Esophagus muscularis mucosa (tissue), 4 donors: ENCODE results near the gene CYP46A1. TPM values are rescaled to one million over a fixed set of nuclear protein-coding genes. Genes with fewer than 3 reads are reported as not detected.

Source experiments
- DNase-seq: peaks from one replicate; pipeline ENCODE4 v3.0.0-alpha.2; 2017; ENCODE audit errors: extremely low spot score
- H3K27ac ChIP-seq, 4 donors: fragments of 200-600 bp; sonication (generic); replicated peaks in 1 of 4; 1 replicate in 3 of 4; 2 replicates in 1 of 4; pipeline ENCODE4 v1.5.1; 2016 to 2019; ENCODE audit warnings: mild to moderate bottlenecking in 1 of 4
- H3K27me3 ChIP-seq, 4 donors: fragments of 200-600 bp; sonication (generic); one replicate each; pipeline versions ENCODE4 v1.5.1 to v1.6.0; 2016 to 2019
- H3K36me3 ChIP-seq, 4 donors: fragments of 200-600 bp; sonication (generic); one replicate each; pipeline ENCODE4 v1.5.1; 2016 to 2019
- H3K4me1 ChIP-seq, 4 donors: fragments of 200-600 bp; sonication (generic); one replicate each; pipeline ENCODE4 v1.5.1; 2016 to 2019
- H3K4me3 ChIP-seq, 4 donors: fragments of 200-600 bp; sonication (generic); 1 replicate in 2 of 4; 2 replicates in 2 of 4; pipeline ENCODE4 v1.5.1; 2016 to 2019; ENCODE audit warnings: mild to moderate bottlenecking in 4 of 4, moderate library complexity in 1 of 4
- H3K9me3 ChIP-seq, 4 donors: fragments of 200-600 bp; sonication (generic); 1 replicate in 3 of 4; 2 replicates in 1 of 4; pipeline ENCODE4 v1.5.1; 2016 to 2019
- CTCF ChIP-seq, 3 experiments: fragments of 200-600 bp in 2 of 3; fragments of 450-650 bp in 1 of 3; sonication (generic) in 2 of 3; IDR thresholded peaks; one replicate each; pipeline ENCODE4 v1.5.1; 2017 to 2019; ENCODE audit warnings: antibody characterized with exemption in 3 of 3, mild to moderate bottlenecking in 2 of 3, moderate library complexity in 1 of 3
- EP300 ChIP-seq: sonication (generic); formaldehyde crosslinking; IDR thresholded peaks from one replicate; pipeline ENCODE4 v1.6.1; 2017; ENCODE audit warnings: antibody characterized with exemption
- POLR2A ChIP-seq: fragments of 450-650 bp; IDR thresholded peaks from one replicate; pipeline ENCODE4 v1.6.1; 2017; ENCODE audit warnings: antibody characterized with exemption, moderate library complexity, mild to moderate bottlenecking, low read depth
- POLR2AphosphoS5 ChIP-seq, 2 donors: sonication (generic); formaldehyde crosslinking; IDR thresholded peaks; one replicate each; pipeline ENCODE4 v1.6.1; 2017; ENCODE audit warnings: antibody characterized with exemption in 2 of 2
- WGBS: methylation state at CpG from one replicate; pipeline ENCODE4 v1.1.5; 2018; 5-methylcytosine and 5-hydroxymethylcytosine counted together
- intact Hi-C: fragments of 100-400 bp; cut with DNase I; formaldehyde crosslinking; loops from one replicate; pipeline ENCODE4 v1.15.1; 2023
- total RNA-seq, 4 donors: library from RNA; depleted of rRNA; stranded (reverse); fragments of >200 nt; gene quantifications; one replicate each; pipeline versions ENCODE4 v1.1.0 to v1.2.1, GENCODE V29; 2016

CYP46A1 gene
- total RNA-seq, 4 donors from 2014 or later, result 1.2 to 2.5 (median 1.9) TPM

- TF ChIP-seq EP300 (no peak), CTCF (IDR thresholded peaks at IDR 0.05) (no peak), POLR2AphosphoS5 (IDR thresholded peaks at IDR 0.05) (no peak), POLR2A (no peak)
- Histone ChIP-seq H3K27me3 (peaks cover 0 to 11% (median 0%) of the 10 kb centered on the region in 4 donors), H3K36me3 (no peaks in the 10 kb centered on the region), H3K27ac (no peak overlapping the region), H3K9me3 (no peaks in the 10 kb centered on the region), H3K4me1 (peaks cover 13 to 24% (median 17%) of the 10 kb centered on the region in 4 donors), H3K4me3 (no peak overlapping the region)
- 63% methylated on average over 11 of the region's 11 CpGs for WGBS
- DNase-seq, result no peak
- intact Hi-C loops, result no loop called here
Observed at GRCh38 chr14:99685151-99685591, 1.1 kb downstream of the CYP46A1 start.

GRCh38 chr14:99685596-99685995 lies 1.5 kb downstream of the CYP46A1 start:
- H3K27me3 ChIP-seq, result peaks cover 0 to 11% (median 0%) of the 10 kb centered on the region in 4 donors

GRCh38 chr14:99686557-99687283 lies 2.6 kb downstream of the CYP46A1 start:
- Histone ChIP-seq H3K27ac (no peak overlapping the region), H3K27me3 (peaks cover 0 to under 1% (median 0%) of the 10 kb centered on the region in 4 donors), H3K4me3 (no peak overlapping the region), H3K36me3 (no peaks in the 10 kb centered on the region), H3K9me3 (no peaks in the 10 kb centered on the region), H3K4me1 (peaks cover 13 to 24% (median 17%) of the 10 kb centered on the region in 4 donors)
- TF ChIP-seq EP300 (no peak), POLR2A (no peak), CTCF (IDR thresholded peaks at IDR 0.05) (no peak), POLR2AphosphoS5 (IDR thresholded peaks at IDR 0.05) (no peak)
- no peak for DNase-seq
- 82% methylated on average over 8 of the region's 8 CpGs for WGBS
- intact Hi-C loops, result no loop called here

More at GRCh38 chr14:99685596-99685995, 1.5 kb downstream of the CYP46A1 start:
- TF ChIP-seq POLR2A, result no peak
- H3K9me3 ChIP-seq, result no peaks in the 10 kb centered on the region
- peaks cover 13 to 24% (median 17%) of the 10 kb centered on the region in 4 donors for H3K4me1 ChIP-seq
- WGBS, result 45% methylated on average over 1 of the region's 1 CpG
- intact Hi-C loops, result no loop called here
- no peaks in the 10 kb centered on the region for H3K36me3 ChIP-seq
- no peak overlapping the region for H3K4me3 ChIP-seq
- no peak for DNase-seq
- H3K27ac ChIP-seq, result no peak overlapping the region

- intact Hi-C loops, result no loop called here
- Histone ChIP-seq H3K4me3 (no peak overlapping the region), H3K27me3 (no peaks in the 10 kb centered on the region), H3K9me3 (no peaks in the 10 kb centered on the region), H3K4me1 (peaks cover 12 to 22% (median 17%) of the 10 kb centered on the region in 4 donors), H3K36me3 (no peaks in the 10 kb centered on the region), H3K27ac (no peak overlapping the region)
- TF ChIP-seq CTCF (IDR thresholded peaks at IDR 0.05) (peak in 2 of 3 experiments; percentile 18 to 61), POLR2AphosphoS5 (IDR thresholded peaks at IDR 0.05) (no peak), POLR2A (no peak)
- DNase-seq, result no peak
- WGBS, result 70% methylated on average over 12 of the region's 12 CpGs
Observed at GRCh38 chr14:99687284-99688209, 3.4 kb downstream of the CYP46A1 start.

GRCh38 chr14:99688210-99688581 lies 4.1 kb downstream of the CYP46A1 start:
- WGBS, result 65% methylated on average over 10 of the region's 10 CpGs
- intact Hi-C loops, result no loop called here

More at GRCh38 chr14:99688210-99688581, 4.1 kb downstream of the CYP46A1 start:
- Histone ChIP-seq H3K9me3 (no peaks in the 10 kb centered on the region), H3K4me1 (peaks cover 5 to 15% (median 11%) of the 10 kb centered on the region in 4 donors), H3K36me3 (no peaks in the 10 kb centered on the region), H3K27ac (no peak overlapping the region), H3K4me3 (no peak overlapping the region), H3K27me3 (no peaks in the 10 kb centered on the region)
- TF ChIP-seq EP300 (no peak), CTCF (IDR thresholded peaks at IDR 0.05) (no peak), POLR2A (no peak), POLR2AphosphoS5 (IDR thresholded peaks at IDR 0.05) (no peak)
- DNase-seq, result no peak
